Mesenchymal stem cell (in vitro differentiated cells and primary cell): ENCODE measurements around the gene SLC24A4.

Source experiments
- DNase-seq: peaks from one replicate; pipeline ENCODE4 v3.0.0-alpha.2; 2013
- H2AFZ ChIP-seq: one replicate; pipeline ENCODE4 v1.6.1; 2013; ENCODE audit warnings: low read depth, mild to moderate bottlenecking, control low read depth, inconsistent platforms, low read length, moderate library complexity
- H2AK5ac ChIP-seq: 2 replicates; pipeline ENCODE4 v1.6.1; 2013; ENCODE audit warnings: low read length, moderate library complexity, mild to moderate bottlenecking, inconsistent platforms; ENCODE audit not compliant: severe bottlenecking
- H2BK120ac ChIP-seq: one replicate; pipeline ENCODE4 v1.6.1; 2013; ENCODE audit warnings: low read depth, mild to moderate bottlenecking, inconsistent platforms, low read length, moderate library complexity
- H2BK12ac ChIP-seq, 2 experiments: one replicate each; pipeline ENCODE4 v1.6.1; 2013; ENCODE audit warnings: inconsistent platforms in 2 of 2, low read length in 2 of 2, mild to moderate bottlenecking in 2 of 2, moderate library complexity in 2 of 2, control low read depth in 1 of 2
- H2BK15ac ChIP-seq: one replicate; pipeline ENCODE4 v1.6.1; 2013; ENCODE audit warnings: mild to moderate bottlenecking, low read depth, inconsistent platforms; ENCODE audit not compliant: poor library complexity, severe bottlenecking
- H2BK5ac ChIP-seq: 2 replicates; pipeline ENCODE4 v1.6.1; 2013; ENCODE audit warnings: low read depth, mild to moderate bottlenecking, low read length, control low read depth, inconsistent platforms; ENCODE audit not compliant: poor library complexity, severe bottlenecking
- H3K14ac ChIP-seq, 2 experiments: one replicate each; pipeline ENCODE4 v1.6.1; 2013; ENCODE audit warnings: inconsistent platforms in 2 of 2, low read length in 2 of 2, control low read depth in 1 of 2, mild to moderate bottlenecking in 1 of 2, moderate library complexity in 1 of 2
- H3K18ac ChIP-seq, 2 experiments: one replicate each; pipeline ENCODE4 v1.6.1; 2013; ENCODE audit warnings: inconsistent platforms in 2 of 2, low read length in 2 of 2, control low read depth in 1 of 2, low read depth in 1 of 2, mild to moderate bottlenecking in 1 of 2
- H3K23ac ChIP-seq, 2 experiments: one replicate each; pipeline ENCODE4 v1.6.1; 2013; ENCODE audit warnings: inconsistent platforms in 2 of 2, low read length in 2 of 2, mild to moderate bottlenecking in 2 of 2, moderate library complexity in 2 of 2, control low read depth in 1 of 2
- H3K27ac ChIP-seq: 2 replicates; pipeline ENCODE4 v1.5.1; 2013; ENCODE audit warnings: mild to moderate bottlenecking, moderate library complexity, low read length, control low read depth, inconsistent platforms; ENCODE audit not compliant: poor library complexity, severe bottlenecking
- H3K27me3 ChIP-seq, 2 experiments: 2 replicates each; pipeline versions ENCODE4 v1.6.1 to v1.7.0; 2013; ENCODE audit warnings: low read length in 2 of 2, mild to moderate bottlenecking in 2 of 2, moderate library complexity in 2 of 2, control low read depth in 1 of 2, inconsistent platforms in 1 of 2; ENCODE audit not compliant: control insufficient read depth in 1 of 2, insufficient read depth in 1 of 2
- H3K36me3 ChIP-seq, 2 experiments: 2 replicates each; pipeline versions ENCODE4 v1.6.1 to v1.7.0; 2013; ENCODE audit warnings: low read length in 2 of 2, control low read depth in 1 of 2, inconsistent platforms in 1 of 2, low read depth in 1 of 2, mild to moderate bottlenecking in 1 of 2; ENCODE audit not compliant: insufficient read depth in 2 of 2, control insufficient read depth in 1 of 2
- H3K4ac ChIP-seq, 2 experiments: one replicate each; pipeline ENCODE4 v1.6.1; 2013; ENCODE audit warnings: inconsistent platforms in 2 of 2, low read length in 2 of 2, mild to moderate bottlenecking in 2 of 2, moderate library complexity in 2 of 2, control low read depth in 1 of 2, low read depth in 1 of 2
- H3K4me1 ChIP-seq: 2 replicates; pipeline ENCODE4 v1.6.1; 2013; ENCODE audit warnings: low read depth, low read length, control low read depth; ENCODE audit not compliant: control insufficient read depth, insufficient read depth
- H3K4me2 ChIP-seq: 2 replicates; pipeline ENCODE4 v1.6.1; 2013; ENCODE audit warnings: low read length, mild to moderate bottlenecking, inconsistent platforms; ENCODE audit not compliant: poor library complexity, severe bottlenecking
- H3K4me3 ChIP-seq, 2 experiments: 2 replicates each; pipeline versions ENCODE4 v1.5.1 to v1.7.0; 2013; ENCODE audit warnings: low read length in 2 of 2, mild to moderate bottlenecking in 2 of 2, control low read depth in 1 of 2, low read depth in 1 of 2; ENCODE audit not compliant: insufficient read depth in 1 of 2
- H3K79me1 ChIP-seq: replicated peaks from 2 replicates; pipeline ENCODE4 v1.6.1; 2013; ENCODE audit warnings: mild to moderate bottlenecking, control low read depth, low read length, inconsistent platforms; ENCODE audit not compliant: poor library complexity, severe bottlenecking
- H3K9ac ChIP-seq: 2 replicates; pipeline ENCODE4 v1.7.0; 2013; ENCODE audit warnings: mild to moderate bottlenecking, low read length, moderate library complexity
- H3K9me3 ChIP-seq: 2 replicates; pipeline ENCODE4 v1.7.0; 2013; ENCODE audit warnings: mild to moderate bottlenecking, low read length; ENCODE audit not compliant: control insufficient read depth
- H4K8ac ChIP-seq: one replicate; pipeline ENCODE4 v1.6.1; 2013; ENCODE audit warnings: inconsistent platforms, mild to moderate bottlenecking, low read length, moderate library complexity
- H4K91ac ChIP-seq: one replicate; pipeline ENCODE4 v1.6.1; 2013; ENCODE audit warnings: mild to moderate bottlenecking, low read length, inconsistent platforms
- WGBS: methylation state at CpG from one replicate; pipeline ENCODE4 v1.1.7; 2013; ENCODE audit warnings: mixed read lengths; 5-methylcytosine and 5-hydroxymethylcytosine counted together

SLC24A4 gene

GRCh38 chr14:92465353-92466055 is 142.5 kb downstream of the SLC24A4 start:
- H2BK12ac ChIP-seq = no peak overlapping the region
- H2AK5ac ChIP-seq = no peak overlapping the region
- no peak overlapping the region for H3K9ac ChIP-seq
- no peak overlapping the region for H4K91ac ChIP-seq
- no peak overlapping the region for H2AFZ ChIP-seq
- no peak overlapping the region for H3K27ac ChIP-seq
- H3K23ac ChIP-seq = no peak overlapping the region
- DNase-seq = no peak
- H3K79me1 ChIP-seq = no peaks in the 10 kb centered on the region
- no peak overlapping the region for H3K18ac ChIP-seq
- 76% methylated on average over 13 of the region's 13 CpGs for WGBS
- H4K8ac ChIP-seq = no peak overlapping the region
- no peak overlapping the region for H3K4me3 ChIP-seq
- H3K36me3 ChIP-seq = no peaks in the 10 kb centered on the region
- H2BK120ac ChIP-seq = no peak overlapping the region
- no peak overlapping the region for H3K4ac ChIP-seq
- H3K27me3 ChIP-seq = no peaks in the 10 kb centered on the region
- peaks cover 6% of the 10 kb centered on the region for H3K9me3 ChIP-seq
- H2BK5ac ChIP-seq = no peak overlapping the region
- H3K4me2 ChIP-seq = no peak overlapping the region
- H3K4me1 ChIP-seq = peaks cover 5% of the 10 kb centered on the region
- H3K14ac ChIP-seq = no peak overlapping the region
- H2BK15ac ChIP-seq = no peak overlapping the region

GRCh38 chr14:92466059-92466458 is 143.1 kb downstream of the SLC24A4 start:
- H2BK15ac ChIP-seq = no peak overlapping the region
- H2BK120ac ChIP-seq = no peak overlapping the region
- no peak overlapping the region for H4K91ac ChIP-seq
- no peak overlapping the region for H2BK5ac ChIP-seq
- H3K23ac ChIP-seq = no peak overlapping the region
- no peak overlapping the region for H3K18ac ChIP-seq
- peaks cover 6% of the 10 kb centered on the region for H3K9me3 ChIP-seq
- H2AFZ ChIP-seq = no peak overlapping the region
- H3K4me3 ChIP-seq = no peak overlapping the region
- no peak overlapping the region for H4K8ac ChIP-seq
- no peak for DNase-seq
- H3K4ac ChIP-seq = no peak overlapping the region
- H2BK12ac ChIP-seq = no peak overlapping the region
- H3K4me1 ChIP-seq = peaks cover 4% of the 10 kb centered on the region
- H3K9ac ChIP-seq = no peak overlapping the region
- no peak overlapping the region for H2AK5ac ChIP-seq
- H3K14ac ChIP-seq = no peak overlapping the region
- H3K36me3 ChIP-seq = no peaks in the 10 kb centered on the region
- H3K27ac ChIP-seq = no peak overlapping the region
- no peaks in the 10 kb centered on the region for H3K79me1 ChIP-seq
- H3K4me2 ChIP-seq = no peak overlapping the region
- WGBS = 96% methylated on average over 2 of the region's 3 CpGs
- no peaks in the 10 kb centered on the region for H3K27me3 ChIP-seq

- no peak for DNase-seq
- Histone ChIP-seq H2BK15ac (no peak overlapping the region), H3K9me3 (peaks cover 6% of the 10 kb centered on the region), H2BK5ac (no peak overlapping the region), H2BK120ac (no peak overlapping the region), H3K14ac (no peak overlapping the region), H2AFZ (no peak overlapping the region), H2BK12ac (no peak overlapping the region), H3K18ac (no peak overlapping the region), H2AK5ac (no peak overlapping the region), H3K27me3 (no peaks in the 10 kb centered on the region), H3K4me3 (no peak overlapping the region), H3K9ac (no peak overlapping the region), H3K4me1 (peaks cover 10% of the 10 kb centered on the region), H4K91ac (no peak overlapping the region), H3K27ac (no peak overlapping the region), H3K79me1 (no peaks in the 10 kb centered on the region), H3K23ac (no peak overlapping the region), H4K8ac (no peak overlapping the region), H3K4me2 (no peak overlapping the region), H3K36me3 (no peaks in the 10 kb centered on the region), H3K4ac (no peak overlapping the region)
- WGBS = no CpG with 5 or more reads among the region's 2 CpGs
Measured at GRCh38 chr14:92469515-92469914, 146.6 kb downstream of the SLC24A4 start.

- H3K9me3 ChIP-seq = peaks cover 6% of the 10 kb centered on the region
Measured at GRCh38 chr14:92470215-92470614, 147.2 kb downstream of the SLC24A4 start.

More at GRCh38 chr14:92470215-92470614, 147.2 kb downstream of the SLC24A4 start:
- Histone ChIP-seq H3K9ac (peak overlapping the region; percentile 20), H3K14ac (no peak overlapping the region), H4K8ac (no peak overlapping the region), H2AK5ac (no peak overlapping the region), H3K79me1 (no peaks in the 10 kb centered on the region), H2BK15ac (no peak overlapping the region), H3K4ac (no peak overlapping the region), H2BK120ac (no peak overlapping the region), H3K4me2 (no peak overlapping the region), H3K36me3 (no peaks in the 10 kb centered on the region), H2BK5ac (no peak overlapping the region), H3K27ac (no peak overlapping the region), H3K4me3 (no peak overlapping the region), H4K91ac (no peak overlapping the region), H3K27me3 (no peaks in the 10 kb centered on the region), H2AFZ (no peak overlapping the region), H3K4me1 (peaks cover 10% of the 10 kb centered on the region), H2BK12ac (peak overlapping the region in 1 of 2 experiments; percentile 3), H3K18ac (no peak overlapping the region), H3K23ac (no peak overlapping the region)
- WGBS = 69% methylated on average over 3 of the region's 3 CpGs
- DNase-seq = no peak
